ENCODE results near the gene LRP1. TPM values are rescaled to one million over a fixed set of nuclear protein-coding genes. Genes with fewer than 3 reads are reported as not detected.

Gene LRP1
- total and polyA plus RNA-seq, 2 experiments from 2014 or later = 47.8 to 76.8 TPM

- H3K27me3 ChIP-seq = no peaks in the 10 kb centered on the region
Measured at GRCh38 chr12:57154804-57155434, 26.6 kb downstream of the LRP1 start.

GRCh38 chr12:57156701-57157403 is 28.6 kb downstream of the LRP1 start:
- Histone ChIP-seq H3K36me3 (replicated peaks; ENCODE audit: insufficient read depth, low read depth) (no peaks in the 10 kb centered on the region), H3K9me2 (replicated peaks; ENCODE audit: insufficient read depth) (no peaks in the 10 kb centered on the region), H2AFZ (no peak overlapping the region), H3K79me2 (peaks cover 14% of the 10 kb centered on the region), H3K4me2 (no peak overlapping the region), H3K4me3 (no peak overlapping the region), H3K27me3 (no peaks in the 10 kb centered on the region), H3K4me1 (ENCODE audit: insufficient read depth) (peaks cover 12% of the 10 kb centered on the region), H4K20me1 (ENCODE audit: insufficient read depth, poor library complexity, severe bottlenecking) (no peaks in the 10 kb centered on the region), H3K27ac (no peak overlapping the region), H3K9me3 (ENCODE audit: low read depth) (no peaks in the 10 kb centered on the region)
- TF ChIP-seq EZH2phosphoT487 (IDR thresholded peaks at IDR 0.05; ENCODE audit: low read depth, severe bottlenecking, unreplicated experiment) (no peak), EZH2 (IDR thresholded peaks at IDR 0.05; ENCODE audit: borderline replicate concordance) (no peak)
- TF ChIP-seq, protein P1, sequence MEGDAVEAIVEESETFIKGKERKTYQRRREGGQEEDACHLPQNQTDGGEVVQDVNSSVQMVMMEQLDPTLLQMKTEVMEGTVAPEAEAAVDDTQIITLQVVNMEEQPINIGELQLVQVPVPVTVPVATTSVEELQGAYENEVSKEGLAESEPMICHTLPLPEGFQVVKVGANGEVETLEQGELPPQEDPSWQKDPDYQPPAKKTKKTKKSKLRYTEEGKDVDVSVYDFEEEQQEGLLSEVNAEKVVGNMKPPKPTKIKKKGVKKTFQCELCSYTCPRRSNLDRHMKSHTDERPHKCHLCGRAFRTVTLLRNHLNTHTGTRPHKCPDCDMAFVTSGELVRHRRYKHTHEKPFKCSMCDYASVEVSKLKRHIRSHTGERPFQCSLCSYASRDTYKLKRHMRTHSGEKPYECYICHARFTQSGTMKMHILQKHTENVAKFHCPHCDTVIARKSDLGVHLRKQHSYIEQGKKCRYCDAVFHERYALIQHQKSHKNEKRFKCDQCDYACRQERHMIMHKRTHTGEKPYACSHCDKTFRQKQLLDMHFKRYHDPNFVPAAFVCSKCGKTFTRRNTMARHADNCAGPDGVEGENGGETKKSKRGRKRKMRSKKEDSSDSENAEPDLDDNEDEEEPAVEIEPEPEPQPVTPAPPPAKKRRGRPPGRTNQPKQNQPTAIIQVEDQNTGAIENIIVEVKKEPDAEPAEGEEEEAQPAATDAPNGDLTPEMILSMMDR (IDR thresholded peaks at IDR 0.05; ENCODE audit: poor library complexity) = no peak
- 96% methylated on average over 16 of the region's 16 CpGs for WGBS (ENCODE audit: low lambda C conversion rate, missing lambda C conversion rate)
- DNase-seq (ENCODE audit: low spot score) = no peak

More at GRCh38 chr12:57154804-57155434, 26.6 kb downstream of the LRP1 start:
- TF ChIP-seq EZH2phosphoT487 (IDR thresholded peaks at IDR 0.05; ENCODE audit: low read depth, severe bottlenecking, unreplicated experiment) = no peak
- no peak for TF ChIP-seq EZH2 (IDR thresholded peaks at IDR 0.05; ENCODE audit: borderline replicate concordance)
- H4K20me1 ChIP-seq (ENCODE audit: insufficient read depth, poor library complexity, severe bottlenecking) = no peaks in the 10 kb centered on the region
- H3K9me2 ChIP-seq (replicated peaks; ENCODE audit: insufficient read depth) = no peaks in the 10 kb centered on the region
- no peak for DNase-seq (ENCODE audit: low spot score)
- H3K27ac ChIP-seq = no peak overlapping the region
- H3K79me2 ChIP-seq = peaks cover 31% of the 10 kb centered on the region
- no peak overlapping the region for H2AFZ ChIP-seq
- no peak overlapping the region for H3K4me2 ChIP-seq
- H3K4me1 ChIP-seq (ENCODE audit: insufficient read depth) = peaks cover 28% of the 10 kb centered on the region
- WGBS (ENCODE audit: low lambda C conversion rate, missing lambda C conversion rate) = 74% methylated on average over 5 of the region's 5 CpGs
- no peaks in the 10 kb centered on the region for H3K36me3 ChIP-seq (replicated peaks; ENCODE audit: insufficient read depth, low read depth)
- no peak overlapping the region for H3K4me3 ChIP-seq
- H3K9me3 ChIP-seq (ENCODE audit: low read depth) = no peaks in the 10 kb centered on the region

- Histone ChIP-seq H3K27ac (no peak overlapping the region), H3K4me2 (no peak overlapping the region), H3K79me2 (peaks cover 8% of the 10 kb centered on the region), H3K9me2 (replicated peaks; ENCODE audit: insufficient read depth) (no peaks in the 10 kb centered on the region), H3K4me1 (ENCODE audit: insufficient read depth) (peaks cover 4% of the 10 kb centered on the region), H3K36me3 (replicated peaks; ENCODE audit: insufficient read depth, low read depth) (no peaks in the 10 kb centered on the region), H2AFZ (no peak overlapping the region), H4K20me1 (ENCODE audit: insufficient read depth, poor library complexity, severe bottlenecking) (no peaks in the 10 kb centered on the region), H3K27me3 (no peaks in the 10 kb centered on the region), H3K4me3 (no peak overlapping the region), H3K9me3 (ENCODE audit: low read depth) (no peaks in the 10 kb centered on the region)
- TF ChIP-seq, protein P1 (IDR thresholded peaks at IDR 0.05; ENCODE audit: poor library complexity) = no peak
- no peak for TF ChIP-seq EZH2 (IDR thresholded peaks at IDR 0.05; ENCODE audit: borderline replicate concordance)
- TF ChIP-seq EZH2phosphoT487 (IDR thresholded peaks at IDR 0.05; ENCODE audit: low read depth, severe bottlenecking, unreplicated experiment) = no peak
- DNase-seq (ENCODE audit: low spot score) = no peak
- 96% methylated on average over 5 of the region's 5 CpGs for WGBS (ENCODE audit: low lambda C conversion rate, missing lambda C conversion rate)
Measured at GRCh38 chr12:57157588-57158173, 29.4 kb downstream of the LRP1 start.

DNA sequence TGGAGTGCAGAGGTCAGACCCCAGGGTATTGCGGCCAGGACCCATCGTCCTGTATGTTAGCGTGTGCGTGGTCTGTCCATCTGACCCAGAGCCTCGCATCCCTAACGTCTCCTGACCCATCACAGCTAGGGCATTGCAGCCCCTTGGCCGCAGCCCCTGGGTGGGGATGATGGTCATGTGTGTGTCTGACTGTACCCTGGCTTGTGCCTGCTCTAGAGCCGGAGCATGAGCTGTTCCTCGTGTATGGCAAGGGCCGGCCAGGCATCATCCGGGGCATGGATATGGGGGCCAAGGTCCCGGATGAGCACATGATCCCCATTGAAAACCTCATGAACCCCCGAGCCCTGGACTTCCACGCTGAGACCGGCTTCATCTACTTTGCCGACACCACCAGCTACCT is 29.9 kb downstream of the LRP1 start:
- no peak for DNase-seq (ENCODE audit: low spot score)
- no peaks in the 10 kb centered on the region for H3K27me3 ChIP-seq
- no peak overlapping the region for H3K4me3 ChIP-seq
- no peak overlapping the region for H3K27ac ChIP-seq
- H3K9me2 ChIP-seq (replicated peaks; ENCODE audit: insufficient read depth) = no peaks in the 10 kb centered on the region
- H3K36me3 ChIP-seq (replicated peaks; ENCODE audit: insufficient read depth, low read depth) = no peaks in the 10 kb centered on the region
- peaks cover 3% of the 10 kb centered on the region for H3K79me2 ChIP-seq
- no peaks in the 10 kb centered on the region for H4K20me1 ChIP-seq (ENCODE audit: insufficient read depth, poor library complexity, severe bottlenecking)
- H3K9me3 ChIP-seq (ENCODE audit: low read depth) = no peaks in the 10 kb centered on the region
- H2AFZ ChIP-seq = no peak overlapping the region
- TF ChIP-seq EZH2phosphoT487 (IDR thresholded peaks at IDR 0.05; ENCODE audit: low read depth, severe bottlenecking, unreplicated experiment) = no peak
- TF ChIP-seq EZH2 (IDR thresholded peaks at IDR 0.05; ENCODE audit: borderline replicate concordance) = no peak
- TF ChIP-seq, protein P1 (IDR thresholded peaks at IDR 0.05; ENCODE audit: poor library complexity) = no peak
- no peak overlapping the region for H3K4me2 ChIP-seq
- WGBS (ENCODE audit: low lambda C conversion rate, missing lambda C conversion rate) = 97% methylated on average over 16 of the region's 16 CpGs
- H3K4me1 ChIP-seq (ENCODE audit: insufficient read depth) = no peaks in the 10 kb centered on the region
